Activated T-cell treated with anti-CD3 and anti-CD28 coated beads, Interleukin-2, amount 50 U/mL, for 1 hour (primary cell): ENCODE measurements around the gene CDK5R2.

ENCODE experiments used
- DNase-seq: peaks from one replicate; pipeline ENCODE4 v3.0.0-alpha.2; 2020

Gene CDK5R2

GRCh38 chr2:218962859-218963492, 3.5 kb downstream of the CDK5R2 start:
- DNase-seq: peak; percentile 68

GRCh38 chr2:218963601-218964000, 4.1 kb downstream of the CDK5R2 start:
- no peak for DNase-seq

GRCh38 chr2:218964041-218964771, 4.7 kb downstream of the CDK5R2 start:
- no peak for DNase-seq

GRCh38 chr2:218970894-218971293, 11.4 kb downstream of the CDK5R2 start:
- DNase-seq: no peak

GRCh38 chr2:218975060-218975777, 15.8 kb downstream of the CDK5R2 start:
- no peak for DNase-seq

- DNase-seq: peak; percentile 88
Measured at GRCh38 chr2:218979846-218980734, 20.6 kb downstream of the CDK5R2 start.

- DNase-seq: no peak
Measured at GRCh38 chr2:218980735-218981389, 21.4 kb downstream of the CDK5R2 start.

GRCh38 chr2:218981390-218981880, 22.0 kb downstream of the CDK5R2 start:
- no peak for DNase-seq

GRCh38 chr2:218981881-218982585, 22.6 kb downstream of the CDK5R2 start:
- peak; percentile 52 for DNase-seq

- DNase-seq: no peak
Measured at GRCh38 chr2:218982586-218983262, 23.3 kb downstream of the CDK5R2 start.

- DNase-seq: no peak
Measured at GRCh38 chr2:218983263-218983933, 23.9 kb downstream of the CDK5R2 start.

GRCh38 chr2:218983934-218984238, 24.4 kb downstream of the CDK5R2 start:
- no peak for DNase-seq

GRCh38 chr2:218984239-218985020, 25.0 kb downstream of the CDK5R2 start:
- no peak for DNase-seq

- no peak for DNase-seq
Measured at GRCh38 chr2:218985021-218985324, 25.5 kb downstream of the CDK5R2 start, which contains the start of gene FEV. TSS of gene FEV (minus strand) at chr2:218985184. CDS start at chr2:218985075, 109 bp downstream.

GRCh38 chr2:218985325-218986091, 26.0 kb downstream of the CDK5R2 start:
- no peak for DNase-seq

GRCh38 chr2:218986148-218986761, 26.8 kb downstream of the CDK5R2 start:
- DNase-seq: no peak

- no peak for DNase-seq
Measured at GRCh38 chr2:218988164-218988563, 28.7 kb downstream of the CDK5R2 start.

GRCh38 chr2:218988650-218989049, 29.2 kb downstream of the CDK5R2 start:
- DNase-seq: no peak
